ENCODE results near the gene MAP3K4.

- TF ChIP-seq CTCF (IDR thresholded peaks at IDR 0.05; ENCODE audit: borderline replicate concordance, extremely low read depth, low read length, poor library complexity, severe bottlenecking) (no peak), EZH2 (IDR thresholded peaks at IDR 0.05; ENCODE audit: borderline replicate concordance, low read depth, low read length, severe bottlenecking) (no peak)
Measured at GRCh38 chr6:160956300-160957035, 35.1 kb upstream of the MAP3K4 start.

Data from DND-41 (cell line).